IPS-18a (cell line): ENCODE results near the gene B3GLCT.

Source experiments
- H3K27ac ChIP-seq: one replicate; pipeline ENCODE4 v1.5.1; 2013; ENCODE audit warnings: low read length
- H3K27me3 ChIP-seq: one replicate; pipeline ENCODE4 v1.6.1; 2013; ENCODE audit warnings: mild to moderate bottlenecking, low read length; ENCODE audit not compliant: control insufficient read depth, insufficient read depth
- H3K36me3 ChIP-seq: one replicate; pipeline ENCODE4 v1.6.1; 2013; ENCODE audit warnings: low read depth, low read length; ENCODE audit not compliant: control insufficient read depth
- H3K4me1 ChIP-seq: one replicate; pipeline ENCODE4 v1.6.1; 2013; ENCODE audit warnings: low read depth, low read length; ENCODE audit not compliant: control insufficient read depth
- H3K4me3 ChIP-seq: one replicate; pipeline ENCODE4 v1.5.1; 2013; ENCODE audit warnings: low read length
- H3K9ac ChIP-seq: one replicate; pipeline ENCODE4 v1.6.1; 2013; ENCODE audit warnings: mild to moderate bottlenecking, low read length, moderate library complexity
- H3K9me3 ChIP-seq: one replicate; pipeline ENCODE4 v1.6.1; 2013; ENCODE audit warnings: low read depth, low read length; ENCODE audit not compliant: control insufficient read depth

B3GLCT gene

DNA sequence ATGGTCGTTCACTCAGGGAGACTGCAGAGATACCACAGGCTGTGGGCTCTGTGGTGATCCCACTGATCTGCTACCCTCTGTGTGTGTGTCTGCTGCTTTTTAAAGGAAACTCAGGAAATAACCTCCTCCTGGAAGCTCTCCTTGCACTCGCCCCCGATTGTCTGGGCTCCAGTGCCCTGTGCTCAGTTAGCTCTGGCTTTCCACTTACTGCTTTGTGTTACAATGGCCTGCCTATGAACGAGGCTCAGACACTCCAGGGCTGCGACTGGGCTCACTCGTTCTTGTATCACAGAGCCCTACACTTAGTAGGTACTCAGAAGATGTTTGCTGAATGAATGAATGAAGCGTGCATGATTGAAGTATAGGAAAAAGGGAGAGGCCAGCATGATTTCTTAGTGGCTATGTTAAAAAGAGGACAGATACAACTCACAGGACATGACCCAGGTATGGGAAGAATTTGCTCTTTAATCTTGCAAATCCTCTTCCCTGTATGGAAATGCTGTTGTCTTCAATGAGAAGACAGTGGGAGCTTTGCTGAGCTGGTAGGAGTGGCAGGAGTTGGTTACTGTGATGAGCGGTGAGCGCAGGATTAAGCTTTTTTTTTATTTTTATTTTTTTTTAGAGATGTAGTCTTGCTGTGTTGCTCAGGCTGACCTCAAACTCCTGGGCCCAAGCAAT lies 26.4 kb downstream of the B3GLCT start:
- Histone ChIP-seq H3K9me3 (no peaks in the 10 kb centered on the region), H3K4me3 (no peak overlapping the region), H3K27me3 (no peaks in the 10 kb centered on the region), H3K36me3 (no peaks in the 10 kb centered on the region), H3K9ac (no peak overlapping the region), H3K4me1 (peaks cover 8% of the 10 kb centered on the region), H3K27ac (no peak overlapping the region)

- Histone ChIP-seq H3K36me3 (no peaks in the 10 kb centered on the region), H3K27me3 (no peaks in the 10 kb centered on the region), H3K4me1 (peaks cover 8% of the 10 kb centered on the region), H3K27ac (no peak overlapping the region), H3K9me3 (no peaks in the 10 kb centered on the region), H3K4me3 (no peak overlapping the region), H3K9ac (no peak overlapping the region)
These were observed 27.3 kb downstream of the B3GLCT start for GRCh38 chr13:31227063-31227462.

- Histone ChIP-seq H3K4me1 (peaks cover 8% of the 10 kb centered on the region), H3K9ac (no peak overlapping the region), H3K27ac (no peak overlapping the region), H3K36me3 (no peaks in the 10 kb centered on the region), H3K9me3 (no peaks in the 10 kb centered on the region), H3K4me3 (no peak overlapping the region), H3K27me3 (no peaks in the 10 kb centered on the region)
These were observed 28.1 kb downstream of the B3GLCT start for GRCh38 chr13:31227870-31228269.

- no peaks in the 10 kb centered on the region for H3K9me3 ChIP-seq
- H3K36me3 ChIP-seq: no peaks in the 10 kb centered on the region
- H3K4me3 ChIP-seq: no peak overlapping the region
- no peaks in the 10 kb centered on the region for H3K4me1 ChIP-seq
- no peak overlapping the region for H3K27ac ChIP-seq
- no peak overlapping the region for H3K9ac ChIP-seq
- no peaks in the 10 kb centered on the region for H3K27me3 ChIP-seq
These were observed 35.0 kb downstream of the B3GLCT start for GRCh38 chr13:31234729-31235128.

DNA sequence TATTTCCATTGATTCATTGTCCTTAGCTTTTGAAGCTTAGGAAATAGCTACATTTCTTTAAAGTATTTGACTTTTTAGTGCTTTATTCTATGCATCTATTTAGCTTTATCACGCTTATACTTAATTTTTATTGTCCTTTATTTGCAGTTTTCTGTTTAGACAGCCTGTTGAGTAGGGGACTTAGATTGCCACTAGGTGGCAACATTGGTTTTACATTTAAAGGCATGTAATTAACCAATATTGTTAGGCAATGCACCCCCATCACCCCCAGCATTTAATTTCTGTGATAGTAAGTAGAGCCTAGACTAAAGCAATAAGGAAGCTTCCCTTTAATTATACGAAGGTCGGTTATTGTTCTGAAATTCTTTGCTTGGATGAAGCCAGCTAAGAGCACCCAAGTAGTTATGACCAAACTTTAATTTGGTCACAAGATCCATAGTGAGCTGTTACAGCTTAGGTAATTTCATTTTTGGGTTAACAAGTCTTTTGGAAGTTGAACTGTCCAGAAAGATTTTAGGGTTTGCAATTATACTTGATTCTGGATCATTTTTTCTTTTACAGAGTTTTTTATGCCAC lies 36.5 kb downstream of the B3GLCT start:
- no peak overlapping the region for H3K27ac ChIP-seq
- no peak overlapping the region for H3K4me3 ChIP-seq
- no peaks in the 10 kb centered on the region for H3K4me1 ChIP-seq
- no peaks in the 10 kb centered on the region for H3K27me3 ChIP-seq
- no peaks in the 10 kb centered on the region for H3K36me3 ChIP-seq
- H3K9ac ChIP-seq: no peak overlapping the region
- no peaks in the 10 kb centered on the region for H3K9me3 ChIP-seq

DNA sequence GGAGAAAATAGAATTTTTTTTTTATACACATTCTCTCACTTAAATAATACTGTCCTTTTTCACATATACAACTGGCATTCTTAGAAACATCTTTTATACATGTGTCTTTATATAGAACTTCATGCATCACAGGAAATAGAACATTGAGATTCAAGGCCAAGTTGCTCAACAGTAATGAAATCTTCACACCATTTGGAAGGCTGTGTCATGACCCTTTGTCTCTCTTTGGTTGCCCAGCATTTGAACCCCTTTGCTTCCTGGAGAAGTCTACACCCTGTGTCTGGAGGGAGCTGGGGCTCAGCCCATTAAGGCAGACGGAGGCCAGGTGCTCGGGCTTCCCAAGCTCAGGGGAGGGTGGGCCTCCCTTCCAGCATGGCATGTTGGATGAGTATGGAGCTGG lies 41.1 kb downstream of the B3GLCT start:
- no peak overlapping the region for H3K9ac ChIP-seq
- no peaks in the 10 kb centered on the region for H3K4me1 ChIP-seq
- H3K9me3 ChIP-seq: no peaks in the 10 kb centered on the region
- H3K36me3 ChIP-seq: no peaks in the 10 kb centered on the region
- H3K4me3 ChIP-seq: no peak overlapping the region
- no peaks in the 10 kb centered on the region for H3K27me3 ChIP-seq
- no peak overlapping the region for H3K27ac ChIP-seq

DNA sequence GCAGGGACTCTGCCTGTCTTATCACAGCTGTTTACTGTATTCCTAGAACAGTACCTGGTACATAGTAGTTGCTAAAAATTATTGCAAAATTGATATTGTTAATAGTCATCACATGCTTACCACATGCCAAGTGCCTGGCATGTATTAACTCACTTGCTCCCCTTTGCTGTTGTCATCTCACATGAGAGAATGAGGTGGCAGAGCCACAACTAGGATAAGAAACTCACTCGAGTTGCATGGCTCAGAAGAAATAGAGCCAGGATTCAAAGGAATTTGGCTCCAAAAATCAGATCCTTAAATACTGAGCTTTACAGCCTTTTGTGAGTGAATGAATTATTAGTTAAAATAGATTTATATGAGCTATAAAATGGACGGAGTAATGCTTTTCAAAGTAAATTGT lies 42.6 kb downstream of the B3GLCT start:
- Histone ChIP-seq H3K4me1 (no peaks in the 10 kb centered on the region), H3K9ac (no peak overlapping the region), H3K27me3 (no peaks in the 10 kb centered on the region), H3K27ac (no peak overlapping the region), H3K4me3 (no peak overlapping the region), H3K36me3 (no peaks in the 10 kb centered on the region), H3K9me3 (no peaks in the 10 kb centered on the region)

DNA sequence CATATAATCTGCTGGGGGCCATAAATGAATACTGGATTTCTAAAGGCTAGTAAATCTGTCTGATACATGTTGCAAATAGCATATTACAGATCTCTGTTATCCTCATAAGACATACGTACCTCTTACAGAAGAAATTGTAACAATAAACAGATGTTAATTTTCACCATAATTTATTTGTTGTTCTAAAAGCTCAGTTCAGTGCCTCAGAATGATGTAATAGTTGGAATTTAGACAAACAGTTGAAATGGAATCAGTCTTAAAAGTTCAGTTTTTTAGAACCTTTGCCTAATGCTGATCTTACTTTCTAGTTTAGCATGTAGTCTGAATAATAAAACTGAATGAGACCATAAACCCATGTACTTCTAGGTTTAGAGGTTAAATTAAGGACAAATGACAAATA lies 43.1 kb downstream of the B3GLCT start:
- Histone ChIP-seq H3K4me3 (no peak overlapping the region), H3K4me1 (no peaks in the 10 kb centered on the region), H3K36me3 (no peaks in the 10 kb centered on the region), H3K9me3 (no peaks in the 10 kb centered on the region), H3K9ac (no peak overlapping the region), H3K27me3 (no peaks in the 10 kb centered on the region), H3K27ac (no peak overlapping the region)

DNA sequence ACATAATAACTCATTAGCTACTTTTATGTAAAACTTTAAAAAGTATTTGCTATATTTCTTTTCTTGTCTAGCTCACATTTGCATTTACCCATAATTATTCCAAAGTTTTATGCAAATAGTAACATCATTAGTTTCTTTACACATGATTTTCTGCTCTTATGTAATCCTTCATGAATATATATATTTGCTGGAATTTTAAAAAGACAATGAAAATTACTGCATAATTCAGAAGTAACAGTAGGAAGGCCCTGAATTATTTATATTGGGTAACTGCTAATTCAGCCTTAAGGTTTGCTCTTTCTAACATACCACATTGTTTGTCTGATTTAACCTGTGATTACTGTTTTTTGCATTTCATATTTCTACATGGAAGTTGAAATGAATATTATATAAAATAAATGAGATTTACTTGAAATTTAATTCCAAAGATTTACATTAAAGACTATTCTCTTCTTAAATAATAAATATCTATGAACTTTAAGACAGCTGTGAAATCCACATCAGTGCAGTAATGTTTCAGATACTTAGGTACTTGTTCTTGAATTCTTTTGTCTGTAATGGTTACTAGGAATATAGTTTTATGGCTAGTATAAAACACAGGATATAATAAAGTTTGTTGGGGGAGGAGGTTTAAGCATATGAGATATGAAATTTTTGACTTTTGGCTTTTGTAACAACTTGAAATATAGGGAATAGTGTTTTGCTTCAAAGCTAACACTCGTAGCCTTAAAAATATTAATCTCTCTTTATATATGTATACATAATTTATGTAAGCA lies 46.0 kb downstream of the B3GLCT start:
- H3K27ac ChIP-seq: no peak overlapping the region
- no peak overlapping the region for H3K4me3 ChIP-seq
- no peaks in the 10 kb centered on the region for H3K9me3 ChIP-seq
- H3K36me3 ChIP-seq: no peaks in the 10 kb centered on the region
- no peaks in the 10 kb centered on the region for H3K27me3 ChIP-seq
- no peak overlapping the region for H3K9ac ChIP-seq
- no peaks in the 10 kb centered on the region for H3K4me1 ChIP-seq

GRCh38 chr13:31246918-31247317 lies 47.1 kb downstream of the B3GLCT start:
- no peak overlapping the region for H3K27ac ChIP-seq
- no peaks in the 10 kb centered on the region for H3K36me3 ChIP-seq
- H3K4me1 ChIP-seq: no peaks in the 10 kb centered on the region
- no peaks in the 10 kb centered on the region for H3K9me3 ChIP-seq
- H3K4me3 ChIP-seq: no peak overlapping the region
- no peak overlapping the region for H3K9ac ChIP-seq
- H3K27me3 ChIP-seq: no peaks in the 10 kb centered on the region

DNA sequence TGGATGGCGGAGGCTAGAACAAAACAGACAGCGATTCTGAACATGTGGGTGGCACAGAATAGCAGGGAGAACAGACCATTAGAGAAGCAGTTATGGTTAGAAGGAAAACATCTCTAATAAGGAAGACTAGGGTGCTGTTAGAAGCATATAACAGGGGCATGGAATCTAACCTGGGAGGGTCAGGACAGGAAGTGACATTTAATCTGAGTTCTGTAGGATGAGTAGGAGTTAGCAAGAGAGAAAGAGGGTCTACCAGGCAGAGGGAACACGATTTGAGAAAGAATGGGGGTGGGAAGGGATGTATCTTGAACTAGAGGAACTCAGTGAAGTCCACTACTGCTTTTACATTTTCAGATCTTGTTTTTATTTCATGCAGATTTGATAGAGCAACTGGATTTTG lies 48.6 kb downstream of the B3GLCT start:
- Histone ChIP-seq H3K27ac (no peak overlapping the region), H3K9me3 (no peaks in the 10 kb centered on the region), H3K9ac (no peak overlapping the region), H3K4me1 (no peaks in the 10 kb centered on the region), H3K36me3 (no peaks in the 10 kb centered on the region), H3K4me3 (no peak overlapping the region), H3K27me3 (no peaks in the 10 kb centered on the region)
